DND-41 (cell line): ENCODE data around the gene FUNDC2.
"Not testable (repeated sequence)": the region's sequence is repeated elsewhere in the genome, so short reads cannot be mapped to it uniquely, and the experiment has no call there.

Source experiments
- CTCF ChIP-seq: IDR thresholded peaks from 2 replicates; pipeline ENCODE4 v1.5.1; 2012; ENCODE audit warnings: borderline replicate concordance, low read length, moderate library complexity, mild to moderate bottlenecking; ENCODE audit not compliant: poor library complexity, severe bottlenecking; ENCODE audit errors: extremely low read depth
- EZH2 ChIP-seq: IDR thresholded peaks from 3 replicates; pipeline ENCODE4 v1.6.1; 2012; ENCODE audit warnings: borderline replicate concordance, low read depth, mild to moderate bottlenecking, moderate library complexity, low read length, inconsistent platforms; ENCODE audit not compliant: severe bottlenecking

DNA sequence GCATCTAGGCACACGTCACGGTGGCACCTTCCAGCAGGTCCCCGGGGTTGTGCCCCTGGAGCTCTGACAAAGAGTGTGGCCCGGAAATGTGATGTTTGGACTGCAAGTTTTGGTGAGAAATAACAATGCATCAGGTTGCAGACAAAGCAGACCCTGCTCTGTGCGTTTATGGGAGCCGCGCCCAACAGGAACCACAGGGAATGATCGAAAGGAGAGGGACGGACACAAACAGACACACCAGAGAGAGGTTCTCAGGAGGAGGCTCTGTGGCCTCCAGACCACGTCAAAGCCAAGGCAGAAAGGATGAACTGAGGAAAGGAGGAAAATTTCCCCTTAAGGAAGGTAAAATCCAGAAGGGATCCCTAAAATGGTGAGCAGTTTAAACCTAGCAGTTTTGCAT is 20.3 kb upstream of the FUNDC2 start:
- not testable (repeated sequence) for TF ChIP-seq EZH2, CTCF
